Measurements from ENCODE around the gene GABBR1. TPM values are rescaled to one million over a fixed set of nuclear protein-coding genes. Genes with fewer than 3 reads are reported as not detected.

The GABBR1 gene
- total and polyA plus RNA-seq, 2 donors from 2014 or later: 12.7 to 46.7 TPM

DNA sequence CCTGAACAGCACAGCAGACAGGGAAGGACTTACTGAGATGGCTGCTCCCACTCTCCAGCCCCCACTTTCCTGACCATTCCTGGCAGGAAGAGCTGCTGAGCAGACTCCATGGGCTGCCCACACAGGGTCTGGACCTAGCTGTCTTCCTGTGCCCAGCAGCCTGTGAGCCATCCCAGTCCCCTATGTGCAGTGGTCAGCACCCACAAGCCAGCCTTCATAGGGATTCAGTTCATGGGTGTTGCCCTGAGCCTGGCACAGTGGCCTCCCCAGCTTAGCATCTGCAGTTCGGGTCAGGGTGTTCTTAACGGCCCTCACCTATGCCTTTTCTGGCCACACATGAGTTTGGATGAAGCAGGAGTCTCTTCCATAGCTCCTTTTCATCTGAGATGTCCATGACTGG, 105.4 kb downstream of the GABBR1 start:
- H3K9ac ChIP-seq (ENCODE audit: low read length in 3 of 3): no peak overlapping the region
- intact Hi-C loops (cut with DNase I): no loop called here
- no peaks in the 10 kb centered on the region for H3K4me1 ChIP-seq (ENCODE audit: control insufficient read depth in 2 of 3, insufficient read depth in 2 of 3, low read depth in 1 of 3, low read length in 3 of 3)
- H3K27me3 ChIP-seq (ENCODE audit: control insufficient read depth, insufficient read depth, low read length): no peaks in the 10 kb centered on the region
- H3K9me3 ChIP-seq (ENCODE audit: control insufficient read depth in 2 of 3, insufficient read depth in 1 of 3, low read length in 3 of 3): no peaks in the 10 kb centered on the region
- no peak overlapping the region for H3K4me3 ChIP-seq (ENCODE audit: low read length in 3 of 3)
- FAIRE-seq (no peak), DNase-seq (no peak)
- H3K27ac ChIP-seq (ENCODE audit: low read depth in 2 of 2, low read length in 2 of 2): no peak overlapping the region
- no peaks in the 10 kb centered on the region for H3K36me3 ChIP-seq (ENCODE audit: control insufficient read depth in 2 of 3, insufficient read depth in 3 of 3, low read length in 3 of 3)
- TF ChIP-seq, protein P1, sequence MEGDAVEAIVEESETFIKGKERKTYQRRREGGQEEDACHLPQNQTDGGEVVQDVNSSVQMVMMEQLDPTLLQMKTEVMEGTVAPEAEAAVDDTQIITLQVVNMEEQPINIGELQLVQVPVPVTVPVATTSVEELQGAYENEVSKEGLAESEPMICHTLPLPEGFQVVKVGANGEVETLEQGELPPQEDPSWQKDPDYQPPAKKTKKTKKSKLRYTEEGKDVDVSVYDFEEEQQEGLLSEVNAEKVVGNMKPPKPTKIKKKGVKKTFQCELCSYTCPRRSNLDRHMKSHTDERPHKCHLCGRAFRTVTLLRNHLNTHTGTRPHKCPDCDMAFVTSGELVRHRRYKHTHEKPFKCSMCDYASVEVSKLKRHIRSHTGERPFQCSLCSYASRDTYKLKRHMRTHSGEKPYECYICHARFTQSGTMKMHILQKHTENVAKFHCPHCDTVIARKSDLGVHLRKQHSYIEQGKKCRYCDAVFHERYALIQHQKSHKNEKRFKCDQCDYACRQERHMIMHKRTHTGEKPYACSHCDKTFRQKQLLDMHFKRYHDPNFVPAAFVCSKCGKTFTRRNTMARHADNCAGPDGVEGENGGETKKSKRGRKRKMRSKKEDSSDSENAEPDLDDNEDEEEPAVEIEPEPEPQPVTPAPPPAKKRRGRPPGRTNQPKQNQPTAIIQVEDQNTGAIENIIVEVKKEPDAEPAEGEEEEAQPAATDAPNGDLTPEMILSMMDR (IDR thresholded peaks at IDR 0.05; ENCODE audit: borderline replicate concordance, extremely low read depth, insufficient read depth): no peak

DNA sequence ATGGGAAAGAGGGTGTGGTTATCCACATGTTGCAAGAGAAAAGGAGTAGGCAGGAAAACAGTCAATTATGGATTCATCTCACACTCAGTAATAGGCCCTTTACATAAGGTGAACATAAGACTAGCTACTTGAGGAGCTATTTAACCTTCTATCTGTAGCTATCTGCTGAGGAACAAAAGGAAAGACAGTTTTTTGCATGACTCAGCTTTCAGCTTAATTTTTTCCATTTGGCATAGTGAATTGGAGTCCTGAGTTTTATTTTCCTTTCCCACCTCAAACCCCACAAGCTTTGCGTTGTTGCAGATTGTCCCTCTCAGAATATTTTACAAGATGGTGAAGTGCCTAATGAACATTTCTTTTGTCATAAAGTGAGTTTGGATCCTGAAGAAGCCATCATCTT, 105.9 kb downstream of the GABBR1 start:
- intact Hi-C loops (cut with DNase I): no loop called here

DNA sequence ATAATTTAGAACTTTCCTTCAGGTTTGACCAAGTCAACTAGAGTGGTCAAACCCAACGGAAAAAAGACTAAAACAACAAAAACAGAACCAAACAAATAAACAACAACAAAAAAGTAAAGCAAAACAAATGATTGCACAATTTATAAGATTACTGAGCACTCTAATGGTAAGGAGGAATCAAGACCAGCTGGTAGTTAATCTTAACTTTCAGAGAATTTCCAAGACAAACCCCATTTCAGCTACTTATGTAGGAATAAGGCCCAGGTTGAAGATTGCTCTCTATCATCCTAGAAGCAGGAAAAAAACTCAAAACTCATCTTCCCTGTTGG, 107.7 kb downstream of the GABBR1 start:
- TF ChIP-seq, protein P1 (IDR thresholded peaks at IDR 0.05; ENCODE audit: borderline replicate concordance, extremely low read depth, insufficient read depth): no peak
- Histone ChIP-seq H3K9ac (ENCODE audit: low read length in 3 of 3) (no peak overlapping the region), H3K4me3 (ENCODE audit: low read length in 3 of 3) (no peak overlapping the region), H3K36me3 (ENCODE audit: control insufficient read depth in 2 of 3, insufficient read depth in 3 of 3, low read length in 3 of 3) (no peaks in the 10 kb centered on the region), H3K27ac (ENCODE audit: low read depth in 2 of 2, low read length in 2 of 2) (no peak overlapping the region), H3K9me3 (ENCODE audit: control insufficient read depth in 2 of 3, insufficient read depth in 1 of 3, low read length in 3 of 3) (no peaks in the 10 kb centered on the region), H3K4me1 (ENCODE audit: control insufficient read depth in 2 of 3, insufficient read depth in 2 of 3, low read depth in 1 of 3, low read length in 3 of 3) (no peaks in the 10 kb centered on the region), H3K27me3 (ENCODE audit: control insufficient read depth, insufficient read depth, low read length) (no peaks in the 10 kb centered on the region)
- FAIRE-seq (no peak), DNase-seq (no peak)
- intact Hi-C loops (cut with DNase I): no loop called here

More for the DNA sequence above, 105.9 kb downstream of the GABBR1 start:
- no peak overlapping the region for H3K27ac ChIP-seq (ENCODE audit: low read depth in 2 of 2, low read length in 2 of 2)
- no peaks in the 10 kb centered on the region for H3K27me3 ChIP-seq (ENCODE audit: control insufficient read depth, insufficient read depth, low read length)
- DNase-seq: no peak
- H3K36me3 ChIP-seq (ENCODE audit: control insufficient read depth in 2 of 3, insufficient read depth in 3 of 3, low read length in 3 of 3): no peaks in the 10 kb centered on the region
- no peaks in the 10 kb centered on the region for H3K4me1 ChIP-seq (ENCODE audit: control insufficient read depth in 2 of 3, insufficient read depth in 2 of 3, low read depth in 1 of 3, low read length in 3 of 3)
- TF ChIP-seq, protein P1 (IDR thresholded peaks at IDR 0.05; ENCODE audit: borderline replicate concordance, extremely low read depth, insufficient read depth): no peak
- no peak for FAIRE-seq
- H3K9me3 ChIP-seq (ENCODE audit: control insufficient read depth in 2 of 3, insufficient read depth in 1 of 3, low read length in 3 of 3): no peaks in the 10 kb centered on the region
- H3K9ac ChIP-seq (ENCODE audit: low read length in 3 of 3): no peak overlapping the region
- no peak overlapping the region for H3K4me3 ChIP-seq (ENCODE audit: low read length in 3 of 3)

Data from kidney (tissue), 14 donors.